Stimulated activated CD8-positive, alpha-beta memory T cell treated with anti-CD3 and anti-CD28 coated beads, Interleukin-15, amount 100 ng/mL, for 24 hours (primary cell): ENCODE data around the gene SLIT1.

Source experiments
- DNase-seq: peaks from one replicate; pipeline ENCODE4 v3.0.0-alpha.2; 2020; ENCODE audit warnings: low read depth

The SLIT1 gene

GRCh38 chr10:97171001-97171400 lies 14.8 kb downstream of the SLIT1 start:
- no peak for DNase-seq

- no peak for DNase-seq
Observed at GRCh38 chr10:97169911-97170693, 15.7 kb downstream of the SLIT1 start.

- no peak for DNase-seq
Observed at GRCh38 chr10:97169063-97169462, 16.7 kb downstream of the SLIT1 start.

GRCh38 chr10:97168645-97169044 lies 17.1 kb downstream of the SLIT1 start:
- no peak for DNase-seq

GRCh38 chr10:97165499-97165898 lies 20.3 kb downstream of the SLIT1 start:
- DNase-seq: no peak

GRCh38 chr10:97163781-97164501 lies 21.8 kb downstream of the SLIT1 start:
- DNase-seq: no peak

GRCh38 chr10:97163181-97163580 lies 22.6 kb downstream of the SLIT1 start:
- DNase-seq: no peak

GRCh38 chr10:97159646-97160305 lies 26.0 kb downstream of the SLIT1 start:
- DNase-seq: no peak

- DNase-seq: no peak
Observed at GRCh38 chr10:97157578-97158095, 28.1 kb downstream of the SLIT1 start.

- no peak for DNase-seq
Observed at GRCh38 chr10:97154781-97155180, 31.0 kb downstream of the SLIT1 start.

GRCh38 chr10:97154162-97154561 lies 31.6 kb downstream of the SLIT1 start:
- DNase-seq: no peak

GRCh38 chr10:97153270-97153850 lies 32.4 kb downstream of the SLIT1 start:
- DNase-seq: no peak

GRCh38 chr10:97151307-97151914 lies 34.3 kb downstream of the SLIT1 start:
- no peak for DNase-seq

- DNase-seq: no peak
Observed at GRCh38 chr10:97150616-97151015, 35.1 kb downstream of the SLIT1 start.

GRCh38 chr10:97150013-97150595 lies 35.7 kb downstream of the SLIT1 start:
- DNase-seq: no peak

- no peak for DNase-seq
Observed at GRCh38 chr10:97149079-97149531, 36.7 kb downstream of the SLIT1 start.

- DNase-seq: no peak
Observed at GRCh38 chr10:97144297-97144696, 41.5 kb downstream of the SLIT1 start.

GRCh38 chr10:97142834-97143233 lies 42.9 kb downstream of the SLIT1 start:
- no peak for DNase-seq

- DNase-seq: no peak
Observed at GRCh38 chr10:97140902-97141745, 44.6 kb downstream of the SLIT1 start.

- no peak for DNase-seq
Observed at GRCh38 chr10:97140049-97140846, 45.5 kb downstream of the SLIT1 start.
